Endothelial cell of umbilical vein (primary cell): ENCODE results near the gene TMEM269. TPM values are rescaled to one million over a fixed set of nuclear protein-coding genes. Genes with fewer than 3 reads are reported as not detected.

Experiments
- BruUV-seq: library from RNA; stranded (reverse); fragments of 400-500 nt; replicated peaks from 2 replicates; lab custom pipeline; 2021; lab: Mats Ljungman, UMichigan
- CTCF ChIA-PET: fragments of 300-600, 350-600 bp; sonication (Branson Sonifier 250); formaldehyde crosslinking; loops from one replicate; lab custom pipeline; 2021; ENCODE audit warnings: antibody characterized with exemption, inconsistent platforms; lab: Charles Lee
- POLR2A ChIA-PET: fragments of 300-600, 350-600 bp; sonication (Branson Sonifier 250); formaldehyde crosslinking; loops from one replicate; lab custom pipeline; 2021; ENCODE audit warnings: antibody characterized with exemption, inconsistent platforms; lab: Charles Lee
- DNase-seq: peaks from one replicate; pipeline ENCODE4 v3.0.0-alpha.2; 2011; ENCODE audit warnings: low read depth, low spot score
- FAIRE-seq: peaks from 2 replicates; lab custom pipeline; 2011; peaks lifted over from hg19 to GRCh38; lab: Jason Lieb, UNC
- H2AFZ ChIP-seq: 2 replicates; pipeline ENCODE4 v1.6.0; 2012; ENCODE audit warnings: low read depth, low read length, control low read depth, inconsistent platforms
- H3K27ac ChIP-seq: 2 replicates; pipeline ENCODE4 v1.5.1; 2011; ENCODE audit warnings: low read depth, mild to moderate bottlenecking, control low read depth, low read length, moderate library complexity; ENCODE audit not compliant: insufficient read depth
- H3K27me3 ChIP-seq, 2 experiments: 2 replicates each; pipeline versions ENCODE4 v1.6.0 to v1.6.1; 2011; ENCODE audit warnings: low read length in 2 of 2, mixed read lengths in 1 of 2; ENCODE audit not compliant: control insufficient read depth in 2 of 2, insufficient read depth in 2 of 2
- H3K36me3 ChIP-seq, 2 experiments: 2 replicates in 1 of 2; 3 replicates in 1 of 2; pipeline ENCODE4 v1.5.1; 2011; ENCODE audit warnings: low read length in 2 of 2, mild to moderate bottlenecking in 1 of 2, moderate library complexity in 1 of 2; ENCODE audit not compliant: control insufficient read depth in 2 of 2, insufficient read depth in 2 of 2; ENCODE audit errors: extremely low read depth in 1 of 2
- H3K4me1 ChIP-seq: 3 replicates; pipeline ENCODE4 v1.5.1; 2011; ENCODE audit warnings: mild to moderate bottlenecking, low read length; ENCODE audit not compliant: control insufficient read depth, insufficient read depth; ENCODE audit errors: extremely low read depth
- H3K4me2 ChIP-seq: 2 replicates; pipeline ENCODE4 v1.6.1; 2011; ENCODE audit warnings: low read length, control low read depth, mixed read lengths; ENCODE audit not compliant: insufficient read depth
- H3K4me3 ChIP-seq, 3 experiments: fragments of 200-600 bp in 1 of 3; sonication (generic), shearing (Covaris generic) in 1 of 3; replicated peaks in 1 of 3; 2 replicates each; pipeline ENCODE4 v1.5.1; 2011 to 2016; ENCODE audit warnings: control low read depth in 3 of 3, low read length in 3 of 3, mild to moderate bottlenecking in 2 of 3, inconsistent platforms in 1 of 3, low read depth in 1 of 3, moderate library complexity in 1 of 3; ENCODE audit not compliant: insufficient read depth in 1 of 3
- H3K79me2 ChIP-seq: 2 replicates; pipeline ENCODE4 v1.6.0; 2012; ENCODE audit warnings: low read length, inconsistent platforms; ENCODE audit not compliant: control insufficient read depth, insufficient read depth
- H3K9ac ChIP-seq: replicated peaks from 2 replicates; pipeline ENCODE3; 2011; ENCODE audit warnings: low read length, control low read depth; ENCODE audit not compliant: insufficient read depth; ENCODE audit errors: extremely low read depth
- H3K9me1 ChIP-seq: replicated peaks from 3 replicates; pipeline ENCODE4 v1.6.0; 2011; ENCODE audit warnings: mild to moderate bottlenecking, low read length; ENCODE audit not compliant: control insufficient read depth, insufficient read depth; ENCODE audit errors: extremely low read depth
- H3K9me3 ChIP-seq: replicated peaks from 2 replicates; pipeline ENCODE4 v1.5.1; 2012; ENCODE audit warnings: low read length, inconsistent platforms; ENCODE audit not compliant: control insufficient read depth, insufficient read depth
- H4K20me1 ChIP-seq: replicated peaks from 2 replicates; pipeline ENCODE3; 2011; ENCODE audit warnings: mild to moderate bottlenecking, low read length; ENCODE audit not compliant: control insufficient read depth, insufficient read depth; ENCODE audit errors: extremely low read depth
- CTCF ChIP-seq, 2 donors: IDR thresholded peaks; 1 replicate in 1 of 2; 2 replicates in 1 of 2; pipeline ENCODE4 v1.5.1; 2011; ENCODE audit warnings: low read length in 2 of 2, mild to moderate bottlenecking in 2 of 2, moderate library complexity in 2 of 2, control low read depth in 1 of 2, inconsistent platforms in 1 of 2, low read depth in 1 of 2; ENCODE audit not compliant: insufficient read depth in 1 of 2; ENCODE audit errors: extremely low read depth in 1 of 2
- EZH2 ChIP-seq: IDR thresholded peaks from 2 replicates; pipeline ENCODE4 v1.6.1; 2012; ENCODE audit warnings: borderline replicate concordance, low read depth, mild to moderate bottlenecking, moderate library complexity, low read length, inconsistent platforms; ENCODE audit not compliant: severe bottlenecking
- FOS ChIP-seq: IDR thresholded peaks from 2 replicates; pipeline ENCODE4 v1.6.1; 2011; ENCODE audit warnings: mild to moderate bottlenecking, low read length, moderate library complexity, borderline replicate concordance; ENCODE audit not compliant: insufficient read depth
- GATA2 ChIP-seq: IDR thresholded peaks from 2 replicates; pipeline ENCODE4 v1.7.0; 2011; ENCODE audit warnings: low read depth, mild to moderate bottlenecking, moderate library complexity, mixed read lengths, low read length; ENCODE audit not compliant: insufficient read length, insufficient read depth
- JUN ChIP-seq: IDR thresholded peaks from 2 replicates; pipeline ENCODE4 v1.6.1; 2011; ENCODE audit warnings: borderline replicate concordance, low read depth; ENCODE audit not compliant: insufficient read length, insufficient read depth
- MAX ChIP-seq: IDR thresholded peaks from 2 replicates; pipeline ENCODE4 v1.6.1; 2011; ENCODE audit not compliant: insufficient read depth, insufficient read length
- MYC ChIP-seq: IDR thresholded peaks from one replicate; pipeline ENCODE4 v1.6.1; 2011; ENCODE audit warnings: mild to moderate bottlenecking, low read depth, low read length
- POLR2A ChIP-seq: IDR thresholded peaks from 2 replicates; pipeline ENCODE4 v1.6.1; 2012; ENCODE audit warnings: low read depth, mild to moderate bottlenecking, control low read depth, low read length
- POLR2AphosphoS5 ChIP-seq: IDR thresholded peaks from 2 replicates; pipeline ENCODE4 v1.6.1; 2012; ENCODE audit warnings: low read depth, mild to moderate bottlenecking, control low read depth, low read length, moderate library complexity; ENCODE audit not compliant: insufficient read depth
- dilution Hi-C: fragments of 300-500 bp; cut with MboI; formaldehyde crosslinking; loops from one replicate; pipeline ENCODE4 v1.15.0; 2019; ENCODE audit warnings: low sequenced_read_pairs; ENCODE audit not compliant: extremely low pct_ligation_motif_present
- intact Hi-C: fragments of 100-400 bp; cut with micrococcal nuclease; formaldehyde crosslinking; loops from one replicate; pipeline ENCODE4 v1.10.0; 2022
- polyA plus RNA-seq, 4 experiments: library from polyadenylated mRNA; depleted of rRNA in 3 of 4; stranded (reverse) in 3 of 4; unstranded in 1 of 4; fragments of >200 nt; gene quantifications; 2 replicates each; pipeline versions ENCODE4 v1.2.1 to v1.2.3, GENCODE V29; 2011 to 2012; ENCODE audit warnings: missing spikeins in 1 of 4
- total RNA-seq: library from RNA; stranded (reverse); gene quantifications from 2 replicates; pipeline ENCODE4 v1.2.3, GENCODE V29; 2021

TMEM269 gene
- total and polyA plus RNA-seq, 2 donors (not counting 3 experiments of a cell fraction or from before 2014, with no cell fraction given): 0.03 TPM; not detected in 1

GRCh38 chr1:42758641-42759040, 26.1 kb upstream of the TMEM269 start:
- CTCF ChIA-PET: interaction anchor here (0.6 to 4.4 kb wide), 5 partner anchors 8 to 315 kb away, joined by 3 to 43 read pairs (median 5); partner anchors contain the start of genes C1orf50 and P3H1
- H3K9me3 ChIP-seq: no peaks in the 10 kb centered on the region
- peaks cover 12% of the 10 kb centered on the region for H3K79me2 ChIP-seq
- TF ChIP-seq EZH2: no peak
- no peak for TF ChIP-seq POLR2A
- no peak for TF ChIP-seq CTCF (IDR thresholded peaks at IDR 0.05; ENCODE audit: extremely low read depth in 1 of 2, insufficient read depth in 1 of 2, low read depth in 1 of 2, low read length in 2 of 2)
- dilution Hi-C loops (no loop called here), intact Hi-C loops (no loop called here)
- no peak overlapping the region for H3K9ac ChIP-seq
- peaks cover 18 to 52% of the 10 kb centered on the region in 2 experiments for H3K36me3 ChIP-seq
- H3K27me3 ChIP-seq: no peaks in the 10 kb centered on the region
- no peak overlapping the region for H2AFZ ChIP-seq
- no peak overlapping the region for H3K4me3 ChIP-seq
- H3K4me2 ChIP-seq: no peak overlapping the region
- no TSS peak for BruUV-seq
- FAIRE-seq: no peak
- H3K9me1 ChIP-seq: no peaks in the 10 kb centered on the region
- POLR2A ChIA-PET: no interaction called here
- H4K20me1 ChIP-seq: no peaks in the 10 kb centered on the region
- no peak for DNase-seq
- H3K4me1 ChIP-seq: no peaks in the 10 kb centered on the region
- no peak overlapping the region for H3K27ac ChIP-seq

GRCh38 chr1:42759114-42759513, 25.7 kb upstream of the TMEM269 start:
- Histone ChIP-seq H3K9ac (no peak overlapping the region), H3K4me3 (no peak overlapping the region), H4K20me1 (no peaks in the 10 kb centered on the region), H3K9me1 (no peaks in the 10 kb centered on the region), H3K27me3 (no peaks in the 10 kb centered on the region), H3K36me3 (peaks cover 18 to 49% of the 10 kb centered on the region in 2 experiments), H3K4me2 (no peak overlapping the region), H3K79me2 (peaks cover 17% of the 10 kb centered on the region), H2AFZ (no peak overlapping the region), H3K27ac (no peak overlapping the region), H3K9me3 (no peaks in the 10 kb centered on the region), H3K4me1 (no peaks in the 10 kb centered on the region)
- DNase-seq (no peak), FAIRE-seq (no peak)
- dilution Hi-C loops: no loop called here
- no TSS peak for BruUV-seq
- intact Hi-C loops: no loop called here
- CTCF ChIA-PET: interaction anchor here (1.2 to 4.4 kb wide), 3 partner anchors 7 to 315 kb away, joined by 5 to 43 read pairs (median 8); partner anchors contain the start of genes C1orf50 and P3H1
- POLR2A ChIA-PET: no interaction called here
- TF ChIP-seq CTCF (IDR thresholded peaks at IDR 0.05; ENCODE audit: extremely low read depth in 1 of 2, insufficient read depth in 1 of 2, low read depth in 1 of 2, low read length in 2 of 2): no peak
- TF ChIP-seq POLR2A: no peak
- no peak for TF ChIP-seq MYC
- no peak for TF ChIP-seq EZH2
- TF ChIP-seq MAX: no peak
- TF ChIP-seq JUN: no peak
- TF ChIP-seq POLR2AphosphoS5: no peak
- no peak for TF ChIP-seq FOS
- no peak for TF ChIP-seq GATA2
